ENCODE results near the gene SMIM12. TPM values are rescaled to one million over a fixed set of nuclear protein-coding genes. Genes with fewer than 3 reads are reported as not detected.

Gene SMIM12
- total RNA-seq, 6 donors from 2014 or later: 6.3 to 46.6 (median 30.9) TPM

GRCh38 chr1:34879230-34879629 is 19.7 kb upstream of the SMIM12 start:
- 74 to 82% methylated on average over 9 of the region's 9 CpGs for whole genome bisulfite sequencing, 2 donors
- Histone ChIP-seq H3K9me3 (no peaks in the 10 kb centered on the region), H3K36me3 (no peaks in the 10 kb centered on the region), H3K27ac (no peak overlapping the region), H3K4me3 (no peak overlapping the region), H3K4me1 (no peaks in the 10 kb centered on the region), H3K27me3 (no peaks in the 10 kb centered on the region)
- ATAC-seq (ENCODE audit: low FRiP score in 2 of 2) (no peak), DNase-seq (no peak)
- TF ChIP-seq EP300 (IDR thresholded peaks at IDR 0.05): no peak
- no peak for TF ChIP-seq POLR2A (IDR thresholded peaks at IDR 0.05)
- no peak for TF ChIP-seq CTCF (IDR thresholded peaks at IDR 0.05)
- TF ChIP-seq POLR2AphosphoS5 (IDR thresholded peaks at IDR 0.05): no peak

GRCh38 chr1:34876406-34876805 is 16.9 kb upstream of the SMIM12 start:
- no peaks in the 10 kb centered on the region for H3K36me3 ChIP-seq

GRCh38 chr1:34874296-34874952 is 14.9 kb upstream of the SMIM12 start:
- Histone ChIP-seq H3K4me3 (no peak overlapping the region), H3K9me3 (no peaks in the 10 kb centered on the region), H3K36me3 (no peaks in the 10 kb centered on the region), H3K27ac (no peak overlapping the region), H3K27me3 (peaks cover 0 to 3% (median 0%) of the 10 kb centered on the region in 4 donors), H3K4me1 (no peaks in the 10 kb centered on the region)
- 63 to 74% methylated on average over 4 of the region's 4 CpGs for WGBS, 2 donors
- ATAC-seq (ENCODE audit: low FRiP score in 2 of 2): no peak
- TF ChIP-seq POLR2A (IDR thresholded peaks at IDR 0.05) (no peak), EP300 (IDR thresholded peaks at IDR 0.05) (no peak), POLR2AphosphoS5 (IDR thresholded peaks at IDR 0.05) (no peak), CTCF (IDR thresholded peaks at IDR 0.05) (no peak)
- no peak for DNase-seq

More at GRCh38 chr1:34876406-34876805, 16.9 kb upstream of the SMIM12 start:
- no peak for DNase-seq
- no peak overlapping the region for H3K27ac ChIP-seq
- TF ChIP-seq CTCF (IDR thresholded peaks at IDR 0.05): no peak
- no peak for TF ChIP-seq POLR2AphosphoS5 (IDR thresholded peaks at IDR 0.05)
- TF ChIP-seq POLR2A (IDR thresholded peaks at IDR 0.05): no peak
- TF ChIP-seq EP300 (IDR thresholded peaks at IDR 0.05): no peak
- no peak overlapping the region for H3K4me3 ChIP-seq
- 75 to 88% methylated on average over 7 of the region's 7 CpGs for WGBS, 2 donors
- H3K27me3 ChIP-seq: peaks cover 0 to under 1% (median 0%) of the 10 kb centered on the region in 4 donors
- no peak for ATAC-seq (ENCODE audit: low FRiP score in 2 of 2)
- no peaks in the 10 kb centered on the region for H3K9me3 ChIP-seq
- H3K4me1 ChIP-seq: no peaks in the 10 kb centered on the region

- TF ChIP-seq CTCF (IDR thresholded peaks at IDR 0.05): no peak
- TF ChIP-seq EP300 (IDR thresholded peaks at IDR 0.05): no peak
- no peak for TF ChIP-seq POLR2AphosphoS5 (IDR thresholded peaks at IDR 0.05)
- TF ChIP-seq POLR2A (IDR thresholded peaks at IDR 0.05): no peak
- Histone ChIP-seq H3K4me1 (peaks cover under 1 to 6% (median 2%) of the 10 kb centered on the region in 4 donors), H3K27ac (no peak overlapping the region), H3K36me3 (no peaks in the 10 kb centered on the region), H3K4me3 (no peak overlapping the region), H3K27me3 (peaks cover 0 to 3% (median 0%) of the 10 kb centered on the region in 4 donors), H3K9me3 (no peaks in the 10 kb centered on the region)
- ATAC-seq (ENCODE audit: low FRiP score in 2 of 2) (no peak), DNase-seq (no peak)
- 77 to 85% methylated on average over 4 of the region's 4 CpGs for WGBS, 2 donors
Observed at GRCh38 chr1:34872133-34872503, 12.6 kb upstream of the SMIM12 start.
